NCI-H1417 treated with DMSO at 0.1 percent for 48 hours (cell line): ENCODE measurements around the gene TEX261.
A peak's percentile ranks its signal among the peaks of the same experiment; 100 is the strongest.

Experiments
- DNase-seq: peaks from one replicate; lab custom pipeline; 2025; lab: John Stamatoyannopoulos, UW

TEX261 gene

GRCh38 chr2:70981866-70982810 lies 12.5 kb downstream of the TEX261 start:
- DNase-seq: no peak

DNA sequence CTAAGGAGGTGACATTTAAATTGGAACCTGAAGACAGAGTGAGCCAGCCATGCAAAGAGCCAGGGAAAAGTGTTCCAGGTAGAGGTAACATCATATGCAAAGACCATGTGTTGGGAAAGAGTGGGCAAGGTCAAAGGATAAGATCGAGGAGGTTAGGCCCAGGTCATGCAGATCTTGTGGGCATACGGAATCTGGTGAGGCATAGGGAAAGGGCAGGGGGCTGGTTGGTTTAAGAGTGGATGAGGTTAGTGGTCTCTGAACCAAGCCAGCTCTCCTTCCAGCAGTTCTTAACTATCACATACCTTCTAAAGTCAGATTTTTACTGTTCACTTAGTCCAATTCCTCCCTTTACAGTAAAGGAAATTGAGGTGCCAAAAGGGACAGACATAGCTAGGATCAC lies 13.3 kb downstream of the TEX261 start:
- no peak for DNase-seq

GRCh38 chr2:70979626-70980025 lies 15.0 kb downstream of the TEX261 start:
- no peak for DNase-seq

DNA sequence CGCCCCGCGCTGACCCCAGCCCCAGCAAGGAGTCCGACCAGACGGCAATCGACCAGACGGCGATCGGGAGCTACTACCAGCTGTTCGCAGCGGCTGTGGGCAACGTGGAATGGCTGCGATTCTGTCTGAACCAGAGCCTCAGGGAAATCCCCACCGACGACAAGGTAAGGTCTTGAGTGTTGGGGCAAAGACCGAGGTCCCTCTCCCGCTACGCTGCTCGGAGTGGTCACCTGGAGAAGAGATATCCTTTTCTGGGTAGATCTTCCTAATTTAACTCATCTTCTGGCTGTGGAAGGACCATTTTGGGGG lies 15.5 kb downstream of the TEX261 start:
- DNase-seq: no peak

- DNase-seq: peak; percentile 24
Observed at GRCh38 chr2:70978341-70979179, 16.1 kb downstream of the TEX261 start, which contains the start of gene ANKRD53. Gene ANKRD53 (plus strand): TSS chr2:70978630. CDS start chr2:70978646, 16 bp downstream.

- peak; percentile 11 for DNase-seq
Observed at GRCh38 chr2:70977605-70978205, 17.0 kb downstream of the TEX261 start.

- DNase-seq: no peak
Observed at GRCh38 chr2:70975237-70975636, 19.4 kb downstream of the TEX261 start.

- no peak for DNase-seq
Observed at GRCh38 chr2:70974592-70974991, 20.1 kb downstream of the TEX261 start.

DNA sequence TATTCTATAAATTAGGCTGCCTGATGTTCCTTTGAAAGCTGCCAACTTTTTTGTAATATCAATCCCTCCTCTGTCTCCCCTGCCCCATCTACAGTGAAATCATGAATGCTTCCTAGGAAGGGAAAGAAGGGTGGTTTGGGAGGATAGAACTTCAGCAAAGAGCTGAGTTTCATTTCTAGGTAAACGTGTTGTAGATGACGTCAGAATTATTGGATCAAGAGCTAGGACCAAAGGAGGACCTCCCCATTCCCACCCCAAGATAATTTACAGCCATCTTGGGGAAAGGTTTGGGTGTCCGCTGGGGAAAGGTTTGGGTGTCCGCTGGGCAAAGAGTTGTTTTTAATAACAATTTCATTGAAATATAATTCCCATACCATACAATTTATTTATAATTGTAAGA lies 27.5 kb downstream of the TEX261 start:
- no peak for DNase-seq

- DNase-seq: no peak
Observed at GRCh38 chr2:70966681-70967080, 28.0 kb downstream of the TEX261 start.

DNA sequence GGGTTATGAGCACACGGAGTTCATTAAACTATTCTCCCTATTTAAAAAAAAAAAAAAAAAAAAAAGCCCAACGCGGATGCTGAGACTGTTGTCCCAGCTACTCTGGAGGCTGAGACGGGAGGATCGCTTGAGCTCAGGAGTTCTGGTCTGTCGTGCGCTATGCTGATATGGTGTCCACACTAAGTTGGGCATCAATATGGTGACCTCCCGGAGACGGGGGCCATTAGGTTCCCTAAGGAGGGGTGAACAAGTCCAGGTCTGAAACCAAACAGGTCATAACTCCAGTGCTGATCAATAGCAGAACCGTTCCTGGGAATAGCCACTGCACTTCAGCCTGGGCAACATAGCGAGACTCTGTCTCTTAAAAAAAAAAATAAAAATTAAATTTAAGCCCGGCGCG lies 29.2 kb downstream of the TEX261 start:
- DNase-seq: no peak

GRCh38 chr2:70964596-70965386 lies 29.9 kb downstream of the TEX261 start:
- DNase-seq: no peak

- no peak for DNase-seq
Observed at GRCh38 chr2:70964133-70964532, 30.5 kb downstream of the TEX261 start.

- DNase-seq: no peak
Observed at GRCh38 chr2:70962885-70963878, 31.5 kb downstream of the TEX261 start.

DNA sequence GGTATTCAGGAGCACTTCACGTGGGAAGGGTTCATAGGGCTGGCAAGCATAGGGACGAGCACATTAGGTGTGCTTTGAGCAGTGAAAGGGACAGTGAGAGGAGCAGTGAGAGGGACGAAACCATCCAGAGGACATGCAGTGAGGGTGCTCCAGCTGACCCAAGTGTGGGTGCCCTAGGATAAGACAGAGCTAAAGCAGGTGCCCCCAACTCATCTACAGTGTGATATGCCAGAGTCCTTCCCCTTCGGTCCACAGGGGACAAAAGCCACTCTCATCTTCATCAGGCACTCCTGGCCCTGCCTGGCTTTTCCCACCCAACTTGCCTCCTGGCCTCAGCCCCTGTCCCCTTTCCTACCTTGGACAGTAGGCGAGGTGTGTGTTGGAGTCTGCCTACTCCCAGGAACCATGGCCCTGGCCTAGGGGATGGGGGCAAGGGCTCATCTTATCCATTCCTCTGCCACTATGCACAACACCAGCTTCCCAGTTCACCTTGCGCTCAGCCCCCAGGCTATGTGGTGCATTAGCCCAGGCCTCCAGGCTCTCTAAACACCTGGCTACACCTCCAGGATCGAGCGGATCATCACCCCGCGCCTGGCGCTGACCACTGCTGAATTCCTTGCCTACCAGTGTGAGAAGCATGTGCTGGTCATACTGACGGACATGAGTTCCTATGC lies 32.3 kb downstream of the TEX261 start:
- DNase-seq: no peak

DNA sequence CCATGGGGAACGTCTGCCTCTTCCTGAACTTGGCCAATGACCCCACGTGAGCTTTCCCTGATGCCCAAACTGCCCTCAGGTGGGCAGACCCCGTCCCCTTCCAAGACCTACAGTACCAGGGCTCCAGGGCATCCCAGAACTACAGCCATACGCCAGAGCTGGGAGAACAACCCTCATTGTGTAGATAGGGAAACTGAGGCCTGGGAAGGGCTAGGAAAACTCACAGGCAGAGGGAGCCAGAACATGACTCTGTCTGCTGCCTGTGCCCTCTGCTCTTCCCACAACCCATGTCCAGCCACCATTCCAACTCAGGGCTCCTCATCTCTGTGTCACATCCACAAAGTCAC lies 33.1 kb downstream of the TEX261 start:
- DNase-seq: no peak

DNA sequence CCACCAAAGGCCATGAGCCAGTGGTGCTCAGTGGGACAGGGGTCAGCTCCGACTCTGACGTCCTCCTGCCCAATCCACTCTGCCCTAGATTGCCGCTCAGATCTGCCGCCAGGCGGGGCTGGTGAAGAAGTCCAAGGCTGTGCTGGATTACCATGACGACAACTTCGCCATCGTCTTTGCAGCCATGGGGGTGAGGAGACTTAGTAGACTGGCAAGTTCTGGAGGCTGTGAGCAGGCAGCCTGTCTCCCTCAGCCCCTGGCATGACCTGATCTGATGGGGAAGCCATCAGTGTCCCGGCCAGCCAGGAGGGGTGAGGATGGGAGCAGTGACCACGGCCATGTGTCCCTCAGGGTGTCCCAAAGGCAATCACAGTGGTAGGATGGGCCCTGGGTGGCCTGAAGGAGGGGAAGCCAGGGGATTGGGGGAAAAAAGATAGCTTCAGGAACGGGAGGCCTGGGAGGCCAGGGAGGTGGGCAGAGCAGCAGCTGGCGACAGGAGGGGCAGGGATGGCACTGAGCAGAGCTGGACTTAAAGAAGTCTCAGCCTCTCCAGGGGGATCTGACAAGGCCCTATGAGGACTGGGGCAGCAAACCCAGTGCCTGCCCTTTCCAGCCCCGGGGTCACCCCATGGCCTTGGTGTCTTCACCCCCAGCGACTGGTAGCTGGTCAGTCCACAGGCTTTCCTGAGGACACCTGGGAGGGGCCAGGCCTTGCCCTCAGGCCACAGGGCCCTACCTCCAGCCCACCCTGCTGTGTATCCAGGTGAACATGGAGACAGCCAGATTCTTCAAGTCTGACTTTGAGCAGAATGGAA lies 33.6 kb downstream of the TEX261 start:
- DNase-seq: no peak

DNA sequence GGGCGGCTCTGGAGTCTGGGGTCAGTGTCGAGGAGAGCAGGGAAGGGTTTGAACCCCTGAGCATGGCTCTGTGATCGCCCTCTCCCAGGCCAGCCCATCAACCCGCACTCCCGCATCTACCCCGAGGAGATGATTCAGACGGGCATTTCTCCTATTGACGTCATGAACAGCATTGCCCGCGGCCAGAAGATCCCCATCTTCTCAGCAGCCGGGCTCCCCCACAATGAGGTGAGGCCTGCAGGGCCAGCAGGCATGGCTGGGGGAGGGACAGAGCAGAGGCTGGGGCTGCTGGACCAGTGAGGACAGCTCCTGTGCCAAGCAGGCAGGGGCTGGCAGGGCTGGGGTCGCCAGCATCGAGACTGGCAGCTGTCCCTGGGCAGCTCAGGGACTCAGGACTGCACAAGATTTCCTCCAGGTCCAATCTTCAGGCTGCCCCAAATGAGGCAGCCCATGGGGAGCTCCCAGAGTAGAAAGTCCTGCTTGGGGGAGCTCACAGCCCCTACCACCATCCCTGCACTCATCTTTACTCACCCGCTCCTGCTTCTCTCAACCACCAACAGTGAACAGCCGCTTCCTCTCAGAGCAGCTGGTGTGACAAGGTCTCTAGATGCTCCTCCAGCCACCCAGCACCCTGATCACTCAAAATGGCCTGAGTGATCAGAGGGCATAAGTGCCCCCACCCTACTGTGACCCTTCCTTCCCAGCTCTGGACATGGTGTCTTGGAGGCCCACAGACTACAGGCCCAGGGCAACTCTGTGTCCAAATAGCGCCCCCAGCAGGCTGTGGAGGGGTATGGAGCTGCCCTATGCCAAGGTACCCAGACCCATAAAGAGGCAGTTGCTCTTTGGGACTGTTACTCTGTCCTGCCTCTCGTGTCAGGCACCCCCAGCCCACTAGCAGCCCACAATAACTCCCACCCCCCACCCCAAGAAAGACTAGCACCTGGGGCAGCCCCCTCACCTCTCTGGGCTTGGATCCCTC lies 34.5 kb downstream of the TEX261 start:
- DNase-seq: no peak
